Cerebellar cortex (tissue), 1 donor: ENCODE results near the gene ACSS3.
"Not testable (repeated sequence)": the region's sequence is repeated elsewhere in the genome, so short reads cannot be mapped to it uniquely, and the experiment has no call there.

Source experiments
- DNase-seq: peaks from one replicate; pipeline ENCODE4 v3.0.0-alpha.2; 2015; ENCODE audit warnings: low spot score

The ACSS3 gene

DNA sequence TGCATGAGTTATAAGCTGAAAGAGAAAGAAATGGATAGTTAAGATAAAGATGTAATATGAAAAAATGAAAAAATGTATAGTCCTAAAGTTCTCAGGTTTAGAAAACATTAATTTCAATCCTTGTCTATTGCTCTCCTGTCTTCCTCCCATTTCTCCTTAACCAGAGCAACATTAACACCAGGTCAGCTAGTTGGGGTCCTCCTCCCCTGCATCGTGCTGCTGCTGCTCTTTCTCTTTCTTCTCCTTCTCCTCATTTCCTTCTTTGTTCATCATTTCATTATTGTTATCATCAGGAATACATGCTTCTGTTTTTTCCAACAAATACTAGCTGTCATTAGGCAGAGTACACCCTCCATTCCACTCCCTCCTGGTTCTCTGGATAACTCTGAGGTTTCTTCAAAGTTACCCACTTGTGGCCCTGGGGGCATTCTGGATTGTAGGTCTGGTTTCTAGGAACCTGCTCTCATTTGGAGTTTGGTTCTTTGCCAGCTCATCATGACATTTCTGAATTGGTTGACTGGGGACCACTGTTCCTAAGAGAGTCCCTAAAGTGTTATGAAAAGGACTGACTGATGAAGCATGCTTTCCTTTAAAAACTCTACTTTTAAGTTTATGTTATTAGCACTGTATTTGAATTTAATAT lies 17.0 kb downstream of the ACSS3 start:
- no peak for DNase-seq

DNA sequence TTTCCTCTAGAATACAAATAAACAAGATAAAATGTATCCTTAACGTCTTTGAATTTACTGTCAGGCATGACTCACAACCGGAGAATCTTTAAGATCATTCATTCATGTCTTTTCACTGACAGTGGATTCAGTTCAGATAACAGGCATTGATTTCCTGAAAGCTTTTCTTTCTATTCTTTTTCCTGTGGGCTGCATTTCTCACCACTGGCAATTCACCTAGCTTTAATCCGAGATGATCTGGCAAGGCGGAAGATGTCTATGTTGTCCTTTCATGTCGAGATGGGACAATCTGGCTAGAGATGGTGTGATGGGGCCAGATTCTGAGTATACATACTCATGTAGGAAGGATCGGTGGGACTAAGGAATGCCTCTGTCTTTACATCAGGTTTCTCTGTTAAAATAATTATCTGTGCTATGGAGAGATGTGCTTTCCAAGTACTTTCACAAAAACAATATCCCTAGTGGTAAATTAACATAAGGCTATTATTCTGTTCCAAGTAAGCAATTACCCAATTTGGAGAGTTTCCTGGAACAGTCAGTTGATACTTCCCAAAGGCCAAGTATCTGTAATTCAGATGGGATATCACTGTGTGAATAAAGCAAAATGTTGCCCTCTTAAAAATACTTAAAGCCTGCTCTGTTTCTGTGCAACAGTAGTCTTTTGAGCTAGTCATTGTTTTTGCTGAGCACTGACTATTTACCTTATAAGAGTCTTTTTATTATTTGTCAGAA lies 17.8 kb downstream of the ACSS3 start:
- DNase-seq: peak; percentile 43

DNA sequence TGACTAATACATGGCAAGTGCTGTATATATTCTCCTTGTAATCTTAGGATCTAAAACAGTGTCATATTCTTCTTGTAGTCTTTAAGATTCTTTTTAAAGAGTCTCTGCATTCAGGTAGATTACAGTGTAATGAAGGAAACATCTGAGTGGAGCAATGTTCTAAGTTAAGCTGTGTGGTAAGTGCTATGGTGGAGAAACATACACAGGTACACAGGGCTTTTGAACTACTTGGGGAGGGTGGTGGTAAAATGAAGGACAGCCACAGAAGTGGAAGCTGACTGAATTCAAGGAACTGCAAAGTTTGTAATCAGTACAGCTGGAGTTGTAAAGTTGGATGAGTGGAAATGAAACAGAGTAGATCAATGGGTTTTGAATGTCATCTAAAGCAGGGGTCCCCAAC lies 27.8 kb downstream of the ACSS3 start:
- no peak for DNase-seq

DNA sequence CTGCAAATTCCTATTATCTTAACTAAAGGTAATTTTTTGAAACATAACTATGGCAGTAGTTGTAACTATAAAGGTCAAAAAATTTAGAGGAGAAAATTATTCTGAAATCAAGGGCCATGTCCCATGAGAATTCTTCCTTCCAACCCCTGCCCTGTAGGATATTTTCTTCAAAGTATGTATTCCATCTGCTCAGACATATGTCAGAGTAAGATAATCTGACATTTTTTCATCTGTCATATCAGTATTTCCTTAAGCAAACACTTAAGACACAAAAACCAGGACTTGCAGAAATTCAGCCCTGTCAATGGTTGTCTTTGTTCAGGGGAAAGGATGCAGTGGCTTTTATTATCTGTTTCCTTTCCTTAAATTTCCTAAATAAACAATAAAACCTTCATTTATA lies 36.3 kb downstream of the ACSS3 start:
- DNase-seq: no peak

DNA sequence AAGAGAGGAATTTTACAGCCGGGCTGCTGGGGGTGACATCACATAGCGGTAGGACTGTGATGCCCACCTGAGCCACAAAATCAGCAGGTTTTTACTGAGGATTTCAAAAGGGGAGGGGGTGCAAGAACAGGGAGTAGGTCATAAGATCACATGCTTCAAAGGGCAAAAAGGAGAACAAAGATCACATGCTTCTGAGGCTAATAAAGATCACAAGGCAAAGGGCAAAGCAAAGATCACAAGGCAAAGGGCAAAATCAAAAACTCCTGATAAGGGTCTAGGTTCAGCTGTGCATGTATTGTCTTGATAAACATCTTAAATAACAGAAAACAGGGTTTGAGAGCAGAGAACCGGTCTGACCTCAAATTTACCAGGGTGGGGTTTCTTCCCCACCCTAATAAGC lies 41.2 kb downstream of the ACSS3 start:
- not testable (repeated sequence) for DNase-seq

DNA sequence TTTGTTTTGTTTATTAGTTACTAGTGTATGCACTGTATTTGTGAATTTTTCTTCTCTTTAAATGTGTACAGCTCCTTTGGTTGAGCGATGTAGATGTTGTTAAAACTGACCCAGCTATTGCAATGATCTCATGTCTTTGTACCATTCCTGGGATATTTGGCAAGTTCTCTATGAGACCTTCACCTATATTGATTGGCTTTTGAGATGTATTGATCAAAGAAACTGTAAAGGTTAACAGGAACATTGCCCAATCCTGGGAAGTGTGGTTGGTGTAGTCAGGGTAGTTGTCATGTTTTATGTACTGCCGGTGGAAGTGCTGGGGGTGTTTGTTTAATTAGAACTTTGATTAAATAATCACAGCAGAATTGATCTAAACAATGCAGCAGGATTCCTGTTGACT lies 43.1 kb downstream of the ACSS3 start:
- no peak for DNase-seq

DNA sequence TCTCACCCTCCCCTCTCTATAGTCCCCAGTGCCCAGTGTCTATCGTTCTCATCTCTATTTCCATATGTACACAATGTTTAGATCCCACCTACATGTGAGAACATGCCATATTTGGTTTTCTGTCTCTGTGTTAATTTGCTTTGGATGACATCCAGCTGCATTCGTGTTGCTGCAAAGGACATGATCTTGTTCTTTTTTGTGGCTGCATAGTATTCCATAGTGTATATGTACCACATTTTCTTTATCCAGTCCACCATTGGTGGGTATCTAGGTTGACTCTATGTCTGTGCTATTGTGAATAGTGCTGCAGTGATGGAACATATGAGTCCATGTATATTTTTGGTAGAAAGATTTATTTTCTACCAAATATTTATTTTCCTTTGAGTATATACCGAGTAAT lies 45.7 kb downstream of the ACSS3 start:
- no peak for DNase-seq

DNA sequence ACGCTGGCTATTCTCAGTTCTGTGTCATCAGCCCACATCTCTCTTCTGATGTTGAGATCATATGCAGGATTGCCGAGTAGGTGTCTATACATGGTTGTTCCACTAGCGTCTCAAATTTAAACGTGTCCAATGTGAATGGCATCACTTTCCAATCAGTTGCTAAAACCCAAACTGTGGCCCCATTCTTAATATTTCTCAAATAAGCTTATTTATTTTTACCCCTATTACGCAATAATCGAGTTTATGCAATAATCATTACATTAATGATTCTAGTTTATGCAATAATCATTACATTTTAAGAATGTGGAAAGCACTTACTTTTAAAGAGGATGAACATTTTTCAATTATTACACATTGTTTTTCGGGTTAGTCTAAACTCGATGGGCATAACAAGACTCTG lies 47.8 kb downstream of the ACSS3 start:
- DNase-seq: no peak

DNA sequence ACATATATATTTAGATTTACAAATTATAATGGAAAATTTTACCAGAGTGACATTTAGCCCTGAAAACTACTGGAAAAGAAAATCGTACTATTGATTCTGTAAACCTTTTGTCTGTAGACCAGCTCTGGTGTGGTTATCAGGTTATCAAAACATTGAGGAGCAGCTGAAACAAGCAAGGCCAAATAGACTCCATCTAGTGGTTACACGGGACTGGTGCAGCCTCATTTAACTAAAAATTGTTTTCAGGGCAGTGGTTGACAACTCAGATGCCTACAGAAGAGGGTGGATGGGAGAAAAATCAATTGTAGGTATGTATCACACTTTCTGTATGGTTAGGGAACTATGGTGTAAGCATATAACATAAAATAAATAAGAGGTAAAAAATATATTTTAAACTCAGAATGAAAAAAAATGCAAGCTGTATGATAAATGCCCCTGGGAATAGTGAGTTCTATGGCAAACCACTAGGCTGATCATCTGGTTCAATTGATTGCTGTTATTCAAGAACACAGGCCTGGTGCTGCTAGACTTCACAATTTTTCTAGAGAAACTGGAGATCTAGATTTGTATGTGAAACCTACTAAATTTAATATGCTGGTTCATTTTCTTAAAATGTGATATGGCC lies 51.2 kb downstream of the ACSS3 start:
- DNase-seq: peak; percentile 34

DNA sequence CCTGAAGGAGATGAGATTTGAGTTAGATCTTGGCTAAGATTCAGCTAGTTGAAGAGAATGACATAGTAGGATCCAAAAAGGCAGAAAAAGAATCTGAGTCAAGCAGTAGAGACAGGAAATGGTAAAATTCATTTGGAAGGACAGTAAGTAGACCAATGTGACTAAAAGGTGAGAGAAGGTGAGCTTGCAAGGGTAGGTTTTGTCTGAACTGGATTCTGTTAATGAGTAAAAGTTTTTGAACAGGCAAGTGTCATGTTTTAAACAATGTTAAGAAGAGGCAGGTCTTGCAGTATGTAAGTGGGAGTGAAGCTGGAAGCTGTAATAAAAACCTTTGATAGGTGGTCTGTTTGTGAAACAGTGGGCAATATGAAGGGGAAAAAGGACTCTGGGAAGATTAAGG lies 58.6 kb downstream of the ACSS3 start:
- DNase-seq: no peak

DNA sequence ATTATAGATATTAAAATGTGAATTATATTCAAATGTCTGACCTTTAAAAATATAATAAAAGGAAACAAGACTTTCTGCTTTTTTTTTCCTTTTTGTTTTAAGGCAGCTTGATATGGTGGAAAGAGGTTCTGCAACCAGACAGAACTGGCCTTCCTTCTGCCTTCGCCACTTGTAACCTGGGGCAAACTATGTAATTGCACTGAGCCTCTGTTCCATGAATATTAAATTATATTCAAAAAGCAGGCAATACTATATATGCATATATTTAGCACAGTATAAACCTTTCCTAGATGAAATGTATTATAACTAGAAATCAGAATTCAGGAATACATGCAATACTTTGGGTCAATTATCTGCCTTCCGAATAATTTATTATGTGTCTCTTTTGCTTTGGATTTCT lies 59.9 kb downstream of the ACSS3 start:
- no peak for DNase-seq

DNA sequence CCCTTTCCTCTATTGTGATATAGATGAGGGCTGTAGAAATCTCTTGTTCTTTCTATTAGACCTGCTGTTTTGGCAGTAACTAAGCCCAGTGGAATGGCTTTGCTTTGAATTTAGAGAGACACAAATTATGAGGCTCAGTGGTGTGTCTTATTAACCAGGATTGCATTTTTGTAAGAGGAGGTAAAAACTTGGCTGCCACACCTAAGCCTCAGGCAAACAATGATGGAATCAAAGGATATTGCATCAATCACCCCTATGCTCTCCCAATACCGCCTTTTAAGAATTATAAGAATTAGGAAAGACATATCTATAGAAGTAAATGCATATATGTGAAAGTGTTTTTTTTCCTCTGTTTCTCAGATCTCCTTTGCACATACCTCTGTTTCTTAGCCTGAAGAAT lies 63.3 kb downstream of the ACSS3 start:
- no peak for DNase-seq

DNA sequence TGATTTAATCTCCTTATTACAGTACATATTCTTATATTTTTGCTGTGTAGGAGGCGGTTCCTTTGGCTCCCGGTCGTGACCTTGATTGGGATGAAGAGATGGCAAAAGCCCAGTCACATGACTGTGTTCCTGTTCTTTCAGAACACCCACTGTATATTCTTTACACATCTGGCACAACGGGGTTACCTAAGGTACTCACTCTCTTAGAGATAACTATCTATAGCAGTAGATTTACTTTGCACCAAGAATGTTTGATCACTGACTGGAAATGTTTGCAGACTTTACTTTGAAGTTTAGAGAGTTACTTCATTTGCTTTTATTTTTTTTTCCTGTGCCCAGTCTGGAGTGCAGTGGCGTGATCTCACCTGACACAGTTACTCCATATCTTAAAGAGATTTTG lies 65.2 kb downstream of the ACSS3 start:
- DNase-seq: no peak

DNA sequence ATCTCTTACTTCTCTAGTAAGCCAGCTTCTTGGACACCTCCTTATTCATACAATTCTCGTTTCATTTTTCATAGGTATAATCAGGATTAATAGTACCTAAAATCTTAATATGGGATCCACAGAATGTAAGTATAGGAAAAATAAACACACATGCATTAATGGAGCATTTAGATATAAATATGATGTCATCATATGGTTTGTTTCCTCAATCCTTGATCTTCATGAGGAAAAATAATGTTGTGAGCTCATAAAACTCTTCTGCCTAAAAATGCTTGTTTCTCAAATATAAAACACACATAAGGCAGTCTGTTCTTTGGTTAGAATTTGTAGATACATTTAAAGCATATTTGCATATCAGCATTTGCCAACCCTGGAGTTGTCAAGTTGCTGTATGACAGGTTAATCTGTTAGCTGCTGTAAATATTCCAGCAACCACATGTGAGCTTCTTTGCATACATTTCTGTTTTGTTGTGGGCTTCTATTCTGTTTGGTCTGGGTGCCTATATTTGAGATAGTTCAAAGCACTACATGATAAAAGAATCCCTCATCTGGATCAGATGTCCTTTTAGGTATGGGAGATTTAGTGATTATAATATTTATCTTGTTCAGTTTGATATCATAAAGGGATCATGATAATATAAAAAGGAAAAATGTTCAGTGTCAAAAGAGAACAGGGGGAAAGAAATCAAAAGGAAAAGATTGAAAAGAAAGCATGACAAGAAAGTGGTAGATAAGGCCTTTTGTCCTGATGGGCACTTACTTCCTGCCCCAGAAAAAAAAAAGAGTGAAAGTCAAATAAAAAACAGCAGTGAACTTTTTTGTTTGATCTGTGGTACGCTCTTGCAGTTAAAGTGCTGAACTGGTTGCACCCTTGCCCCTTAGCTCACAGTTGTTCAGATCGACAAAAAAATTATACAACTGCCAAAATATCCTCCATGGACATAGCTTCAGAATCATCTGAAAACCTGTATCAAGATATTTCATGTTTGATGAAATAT lies 68.6 kb downstream of the ACSS3 start:
- DNase-seq: no peak

DNA sequence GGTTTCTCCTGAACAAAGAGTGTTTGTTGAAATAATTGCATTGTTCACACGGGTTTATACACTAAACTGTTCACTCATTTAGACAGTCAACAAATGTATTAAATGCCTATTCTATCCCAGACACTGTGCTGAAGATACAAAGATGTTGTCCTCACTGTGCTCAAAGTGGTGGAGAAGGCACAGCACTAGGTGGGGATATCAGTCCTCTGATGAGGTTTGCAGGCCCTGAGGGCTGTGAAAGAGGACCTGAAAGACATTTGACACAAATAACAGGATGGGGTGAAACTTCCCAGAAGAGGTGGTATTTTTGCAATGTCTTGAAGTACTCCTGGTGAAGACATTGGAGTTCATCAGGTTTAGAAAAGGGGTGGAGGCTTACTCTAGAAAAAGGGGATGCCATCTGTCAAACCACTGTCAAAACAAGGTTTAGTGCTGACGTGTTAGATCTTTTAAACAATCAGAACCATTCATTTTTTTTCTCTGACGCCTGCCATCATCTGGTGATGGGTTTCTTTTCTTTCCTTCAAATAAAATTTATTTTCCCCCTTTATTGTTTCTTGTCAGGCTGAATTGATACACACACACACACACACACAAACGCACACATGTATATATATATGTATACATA lies 69.5 kb downstream of the ACSS3 start:
- no peak for DNase-seq

DNA sequence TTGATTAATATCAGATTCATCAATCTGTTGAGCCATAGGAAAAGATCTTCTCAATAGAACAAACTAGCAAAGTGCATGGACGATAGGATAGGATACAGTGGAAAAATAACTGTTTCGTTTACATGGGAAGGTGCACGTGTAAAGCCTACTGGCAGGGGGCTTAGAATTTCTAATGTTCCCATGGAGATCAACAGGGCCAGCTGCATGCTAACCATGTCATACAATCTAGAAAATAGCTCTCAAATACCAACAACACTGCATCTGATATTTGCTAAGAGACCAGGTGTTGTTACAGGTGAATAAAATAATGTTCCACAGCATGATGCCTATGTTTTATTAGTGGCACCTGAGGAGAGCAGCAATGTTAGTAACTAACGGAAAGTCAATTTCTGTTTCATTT lies 72.5 kb downstream of the ACSS3 start:
- no peak for DNase-seq

DNA sequence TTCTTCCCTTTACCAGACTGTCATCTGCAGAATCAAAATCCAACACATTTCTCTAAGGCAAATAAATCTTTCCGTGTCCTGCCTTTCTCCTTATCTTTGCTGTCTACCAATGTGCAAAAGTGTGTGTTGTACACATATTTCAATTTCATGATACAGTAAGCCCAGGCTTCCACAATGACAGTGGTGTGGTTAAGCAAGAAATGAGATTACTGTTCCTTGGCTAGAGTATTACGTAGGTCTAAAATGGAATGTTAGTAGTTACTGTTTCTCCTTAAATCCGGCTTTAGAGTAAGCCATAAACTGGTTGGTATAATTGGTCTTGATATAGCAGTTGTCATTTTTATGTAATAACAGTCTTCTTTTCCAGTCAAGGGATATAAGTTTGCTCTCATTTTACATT lies 82.0 kb downstream of the ACSS3 start:
- DNase-seq: no peak

DNA sequence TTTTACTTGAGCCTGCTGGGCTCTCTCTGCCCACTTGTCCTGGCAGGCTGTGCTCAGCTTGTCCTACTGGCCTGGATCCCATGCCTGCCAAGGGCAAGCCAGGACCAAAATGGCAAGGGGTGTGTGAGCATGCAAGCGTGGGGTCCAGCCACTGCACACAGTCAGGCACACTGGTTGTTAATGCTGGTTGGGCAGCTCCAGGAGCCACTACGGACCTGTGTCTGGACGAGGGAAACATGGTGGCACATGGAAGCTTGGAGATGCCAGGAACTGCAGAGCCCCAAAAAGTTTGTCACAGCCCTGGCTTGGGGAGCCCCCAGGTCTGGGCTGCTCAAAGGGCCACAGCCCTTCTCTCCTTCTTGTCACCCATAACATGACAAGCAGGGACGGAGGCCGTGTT lies 83.8 kb downstream of the ACSS3 start:
- no peak for DNase-seq

DNA sequence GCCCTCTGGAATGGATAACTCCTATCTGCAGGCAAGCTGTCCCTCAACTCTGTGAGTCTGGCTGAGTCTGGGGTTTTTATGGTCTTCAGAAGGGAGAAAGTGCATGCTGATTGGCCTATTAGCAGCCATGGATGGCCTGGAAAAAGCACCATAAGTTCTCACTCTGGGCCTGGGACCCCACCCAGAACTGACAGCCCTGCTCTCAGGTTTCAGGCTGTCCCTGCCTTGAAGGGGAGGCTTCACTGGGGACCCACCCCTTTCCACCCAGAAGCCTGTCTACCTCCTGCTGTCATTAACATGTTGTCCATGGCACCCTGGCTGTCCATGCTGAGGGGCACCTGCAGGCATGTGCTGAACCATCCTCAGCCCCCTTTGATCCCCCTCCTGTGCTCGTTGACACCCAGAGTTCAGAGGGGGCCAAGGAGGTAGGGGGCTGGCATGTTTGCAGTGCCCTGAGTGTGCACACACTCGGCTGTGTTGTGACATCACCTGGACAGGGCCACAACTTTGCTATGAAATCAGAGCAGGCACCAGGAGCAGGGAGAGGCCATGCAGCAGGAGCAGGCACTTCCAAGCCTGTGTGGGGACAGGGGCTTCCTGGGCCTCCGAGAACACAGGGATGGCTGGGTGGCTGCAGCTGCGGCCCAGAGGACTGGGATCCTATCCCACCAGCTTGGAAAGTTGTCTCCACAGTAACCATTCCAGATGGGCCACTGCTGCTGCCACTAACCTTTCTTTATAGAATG lies 84.7 kb downstream of the ACSS3 start:
- no peak for DNase-seq

DNA sequence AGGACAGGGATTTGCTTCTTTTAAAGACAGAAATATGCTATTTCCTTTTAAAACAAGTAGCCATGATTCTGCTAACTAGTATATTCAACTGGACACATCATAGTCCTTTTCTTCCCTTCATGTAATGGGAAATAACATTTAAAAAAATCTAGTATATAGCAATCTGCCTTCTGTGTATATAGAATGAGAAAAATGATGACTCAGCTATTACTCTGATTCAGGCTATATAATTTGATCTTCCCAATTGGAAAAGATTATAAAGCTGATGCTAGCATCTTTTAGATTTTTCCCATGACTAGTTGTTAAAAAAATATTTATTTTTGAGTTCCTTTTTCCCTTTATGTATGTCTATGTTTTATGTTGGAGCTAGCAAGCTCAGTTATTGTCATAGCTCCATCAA lies 86.9 kb downstream of the ACSS3 start:
- no peak for DNase-seq

DNA sequence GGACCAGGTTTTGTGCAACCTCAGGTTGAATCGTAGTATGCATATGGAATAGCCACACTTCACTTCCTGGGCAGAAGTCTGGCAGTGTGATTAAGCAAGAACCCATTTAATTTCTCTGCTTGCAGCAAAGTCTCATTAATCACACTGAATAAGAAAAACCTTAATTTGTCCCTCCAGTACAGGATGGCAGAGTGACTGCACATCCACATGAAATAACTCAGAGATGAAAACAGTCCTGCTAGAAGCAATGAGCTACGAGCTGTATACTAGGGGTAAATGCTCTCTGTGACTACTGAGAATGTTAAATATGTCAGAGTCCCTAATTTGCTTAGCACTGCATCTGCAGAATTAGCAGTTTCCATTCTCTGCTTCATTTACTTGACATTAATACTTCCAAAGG lies 88.9 kb downstream of the ACSS3 start:
- DNase-seq: no peak
